Spleen (tissue), 7 donors: ENCODE measurements around the gene SORCS2.

Experiments used
- POLR2A ChIP-seq, 3 donors: fragments of 450-650 bp; IDR thresholded peaks; one replicate each; pipeline ENCODE4 v1.5.1; 2017; ENCODE audit warnings: antibody characterized with exemption in 3 of 3, mild to moderate bottlenecking in 1 of 3
- POLR2AphosphoS5 ChIP-seq, 3 donors: sonication (generic); formaldehyde crosslinking; IDR thresholded peaks; one replicate each; pipeline ENCODE4 v1.5.1; 2017; ENCODE audit warnings: antibody characterized with exemption in 3 of 3
- TF ChIP-seq, protein P1 (sequence below), 11 experiments: fragments of 200-600 bp in 7 of 11; fragments of 450-650 bp in 4 of 11; sonication (generic) in 4 of 11; IDR thresholded peaks in 8 of 11; conservative IDR thresholded peaks in 3 of 11; 1 replicate in 7 of 11; 2 replicates in 4 of 11; pipeline versions ENCODE4 v1.4.0 to v1.8.0; 2016 to 2021; ENCODE audit warnings: antibody characterized with exemption in 11 of 11, inconsistent platforms in 4 of 11, mild to moderate bottlenecking in 1 of 11
- donor health status: DM: no; HTN: no; CAD: no; lungs with moderate emphysema.
- donor health status: DM: no; HTN: no; CAD: no.
- donor health status: DM: no; HTN: no; CAD: no.

DNA sequence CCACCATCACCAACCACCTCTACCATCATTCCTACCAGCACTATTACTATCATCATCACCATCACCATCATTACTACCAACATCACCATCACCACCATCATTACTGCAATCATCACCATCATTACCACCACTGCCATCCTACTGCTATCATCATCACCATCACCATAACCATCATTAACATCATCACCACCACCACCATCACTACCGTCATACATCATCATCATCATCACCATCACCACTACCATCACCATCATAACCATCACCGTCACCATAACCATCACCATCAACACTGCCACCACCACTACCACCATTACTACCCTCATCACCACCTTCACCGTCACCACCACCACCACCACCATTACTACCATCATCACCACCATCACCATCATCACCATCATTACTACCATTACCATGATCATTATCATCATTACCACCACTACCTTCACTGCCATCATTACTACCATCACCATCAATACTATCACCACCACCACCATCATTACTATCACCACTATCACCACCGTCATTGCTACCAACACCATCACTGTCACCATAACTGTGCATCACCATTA is 170.6 kb downstream of the SORCS2 start:
- TF ChIP-seq, protein P1, sequence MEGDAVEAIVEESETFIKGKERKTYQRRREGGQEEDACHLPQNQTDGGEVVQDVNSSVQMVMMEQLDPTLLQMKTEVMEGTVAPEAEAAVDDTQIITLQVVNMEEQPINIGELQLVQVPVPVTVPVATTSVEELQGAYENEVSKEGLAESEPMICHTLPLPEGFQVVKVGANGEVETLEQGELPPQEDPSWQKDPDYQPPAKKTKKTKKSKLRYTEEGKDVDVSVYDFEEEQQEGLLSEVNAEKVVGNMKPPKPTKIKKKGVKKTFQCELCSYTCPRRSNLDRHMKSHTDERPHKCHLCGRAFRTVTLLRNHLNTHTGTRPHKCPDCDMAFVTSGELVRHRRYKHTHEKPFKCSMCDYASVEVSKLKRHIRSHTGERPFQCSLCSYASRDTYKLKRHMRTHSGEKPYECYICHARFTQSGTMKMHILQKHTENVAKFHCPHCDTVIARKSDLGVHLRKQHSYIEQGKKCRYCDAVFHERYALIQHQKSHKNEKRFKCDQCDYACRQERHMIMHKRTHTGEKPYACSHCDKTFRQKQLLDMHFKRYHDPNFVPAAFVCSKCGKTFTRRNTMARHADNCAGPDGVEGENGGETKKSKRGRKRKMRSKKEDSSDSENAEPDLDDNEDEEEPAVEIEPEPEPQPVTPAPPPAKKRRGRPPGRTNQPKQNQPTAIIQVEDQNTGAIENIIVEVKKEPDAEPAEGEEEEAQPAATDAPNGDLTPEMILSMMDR (IDR thresholded peaks at IDR 0.05 in 8 of 11, conservative IDR thresholded peaks at IDR 0.05 in 3 of 11): no peak
- no peak for TF ChIP-seq POLR2A (IDR thresholded peaks at IDR 0.05)
- no peak for TF ChIP-seq POLR2AphosphoS5 (IDR thresholded peaks at IDR 0.05)
